GM19397 (cell line): Measurements from ENCODE around the gene CAMK2N1.

Experiments used
- ATAC-seq: cut with Tn5 transposase; IDR thresholded peaks from one replicate; pipeline ENCODE4 v1.9.1; 2021; ENCODE audit warnings: mild to moderate bottlenecking, moderate library complexity; ENCODE audit not compliant: unreplicated experiment

Gene CAMK2N1

GRCh38 chr1:20480243-20480944, 5.6 kb downstream of the CAMK2N1 start:
- ATAC-seq, result no peak

- no peak for ATAC-seq
These were observed 6.2 kb downstream of the CAMK2N1 start for GRCh38 chr1:20479840-20480239.

- ATAC-seq, result no peak
These were observed 7.9 kb downstream of the CAMK2N1 start for GRCh38 chr1:20478057-20478635.

GRCh38 chr1:20477348-20478056, 8.5 kb downstream of the CAMK2N1 start:
- no peak for ATAC-seq

GRCh38 chr1:20476265-20477038, 9.6 kb downstream of the CAMK2N1 start:
- ATAC-seq, result no peak

- no peak for ATAC-seq
These were observed 11.0 kb downstream of the CAMK2N1 start for GRCh38 chr1:20474996-20475395.

GRCh38 chr1:20474333-20474975, 11.6 kb downstream of the CAMK2N1 start:
- no peak for ATAC-seq

GRCh38 chr1:20473894-20474293, 12.1 kb downstream of the CAMK2N1 start:
- ATAC-seq, result no peak

GRCh38 chr1:20472860-20473711, 12.9 kb downstream of the CAMK2N1 start:
- ATAC-seq, result no peak

- no peak for ATAC-seq
These were observed 13.9 kb downstream of the CAMK2N1 start for GRCh38 chr1:20472121-20472520.

- ATAC-seq, result no peak
These were observed 15.8 kb downstream of the CAMK2N1 start for GRCh38 chr1:20470194-20470593.

GRCh38 chr1:20469406-20470076, 16.5 kb downstream of the CAMK2N1 start:
- no peak for ATAC-seq

GRCh38 chr1:20466273-20466672, 19.7 kb downstream of the CAMK2N1 start:
- ATAC-seq, result no peak

GRCh38 chr1:20465187-20465586, 20.8 kb downstream of the CAMK2N1 start:
- no peak for ATAC-seq

GRCh38 chr1:20463502-20463901, 22.5 kb downstream of the CAMK2N1 start:
- ATAC-seq, result no peak

GRCh38 chr1:20462397-20462796, 23.6 kb downstream of the CAMK2N1 start:
- no peak for ATAC-seq

GRCh38 chr1:20458717-20459116, 27.3 kb downstream of the CAMK2N1 start:
- ATAC-seq, result no peak

GRCh38 chr1:20454004-20454403, 32.0 kb downstream of the CAMK2N1 start:
- ATAC-seq, result no peak

GRCh38 chr1:20449735-20450311, 36.2 kb downstream of the CAMK2N1 start:
- ATAC-seq, result no peak
